Trophoblast cell (in vitro differentiated cells and primary cell): Measurements from ENCODE around the gene TENM3.

Experiments used
- DNase-seq, 2 donors: peaks; one replicate each; pipeline ENCODE4 v3.0.0-alpha.2; 2016
- H2AFZ ChIP-seq: 2 replicates; pipeline ENCODE4 v1.6.1; 2013; ENCODE audit warnings: low read length, moderate library complexity, mild to moderate bottlenecking; ENCODE audit not compliant: insufficient read depth, poor library complexity
- H2AK5ac ChIP-seq: 2 replicates; pipeline ENCODE4 v1.6.1; 2013; ENCODE audit warnings: mild to moderate bottlenecking, low read length
- H2BK120ac ChIP-seq: 2 replicates; pipeline ENCODE4 v1.6.1; 2013; ENCODE audit warnings: low read length, mild to moderate bottlenecking, moderate library complexity; ENCODE audit not compliant: insufficient read depth, poor library complexity
- H2BK12ac ChIP-seq: 2 replicates; pipeline ENCODE4 v1.6.1; 2013; ENCODE audit warnings: mild to moderate bottlenecking, low read length, moderate library complexity
- H2BK5ac ChIP-seq: 2 replicates; pipeline ENCODE4 v1.6.1; 2013; ENCODE audit warnings: low read length, low read depth, moderate library complexity, mild to moderate bottlenecking; ENCODE audit not compliant: poor library complexity
- H3K14ac ChIP-seq: 2 replicates; pipeline ENCODE4 v1.6.1; 2013; ENCODE audit warnings: mild to moderate bottlenecking, low read length
- H3K18ac ChIP-seq: 2 replicates; pipeline ENCODE4 v1.6.1; 2013; ENCODE audit warnings: mild to moderate bottlenecking, low read length
- H3K23ac ChIP-seq: 2 replicates; pipeline ENCODE4 v1.6.1; 2013; ENCODE audit warnings: low read length
- H3K27ac ChIP-seq: 2 replicates; pipeline ENCODE4 v1.5.1; 2013; ENCODE audit warnings: low read depth, mild to moderate bottlenecking, inconsistent platforms, low read length, moderate library complexity
- H3K27me3 ChIP-seq: 2 replicates; pipeline ENCODE4 v1.6.1; 2013; ENCODE audit warnings: inconsistent platforms, mild to moderate bottlenecking, low read length, moderate library complexity; ENCODE audit not compliant: insufficient read depth
- H3K36me3 ChIP-seq, 2 experiments: 1 replicate in 1 of 2; 2 replicates in 1 of 2; pipeline ENCODE4 v1.6.1; 2013; ENCODE audit warnings: low read length in 2 of 2, mild to moderate bottlenecking in 2 of 2, moderate library complexity in 1 of 2; ENCODE audit not compliant: insufficient read depth in 2 of 2, control insufficient read depth in 1 of 2
- H3K4ac ChIP-seq: 2 replicates; pipeline ENCODE4 v1.6.1; 2013; ENCODE audit warnings: low read depth, mild to moderate bottlenecking, low read length, moderate library complexity
- H3K4me1 ChIP-seq, 2 experiments: 1 replicate in 1 of 2; 2 replicates in 1 of 2; pipeline ENCODE4 v1.6.1; 2013; ENCODE audit warnings: low read length in 2 of 2, mild to moderate bottlenecking in 2 of 2, moderate library complexity in 1 of 2; ENCODE audit not compliant: insufficient read depth in 2 of 2, control insufficient read depth in 1 of 2
- H3K4me2 ChIP-seq: 2 replicates; pipeline ENCODE4 v1.6.1; 2013; ENCODE audit warnings: inconsistent platforms, mild to moderate bottlenecking, low read length, moderate library complexity
- H3K4me3 ChIP-seq: 2 replicates; pipeline ENCODE4 v1.5.1; 2013; ENCODE audit warnings: mild to moderate bottlenecking, low read depth, low read length, inconsistent platforms
- H3K79me1 ChIP-seq: one replicate; pipeline ENCODE4 v1.6.1; 2013; ENCODE audit warnings: low read length
- H3K79me2 ChIP-seq: 2 replicates; pipeline ENCODE4 v1.6.1; 2013; ENCODE audit warnings: low read length, mild to moderate bottlenecking; ENCODE audit not compliant: control insufficient read depth, insufficient read depth, poor library complexity
- H3K9ac ChIP-seq: 2 replicates; pipeline ENCODE4 v1.6.1; 2013; ENCODE audit warnings: mild to moderate bottlenecking, low read length
- H3K9me3 ChIP-seq: 2 replicates; pipeline ENCODE4 v1.6.1; 2013; ENCODE audit warnings: low read depth, mild to moderate bottlenecking, control low read depth, inconsistent platforms, low read length; ENCODE audit not compliant: insufficient read depth
- H4K12ac ChIP-seq: 2 replicates; pipeline ENCODE4 v1.6.1; 2013; ENCODE audit warnings: low read depth, mild to moderate bottlenecking, low read length, moderate library complexity
- H4K8ac ChIP-seq: 2 replicates; pipeline ENCODE4 v1.6.1; 2013; ENCODE audit warnings: low read depth, mild to moderate bottlenecking, low read length, moderate library complexity
- H4K91ac ChIP-seq: one replicate; pipeline ENCODE4 v1.6.1; 2013; ENCODE audit warnings: low read depth, mild to moderate bottlenecking, low read length, moderate library complexity
- WGBS: extraction: QIAGEN DNeasy Blood & Tissue Kit; methylation state at CpG from one replicate; pipeline ENCODE4 v1.1.7; 2013; ENCODE audit warnings: missing lambda C conversion rate; ENCODE audit not compliant: insufficient read length, insufficient coverage; ENCODE audit errors: extremely low coverage; 5-methylcytosine and 5-hydroxymethylcytosine counted together

TENM3 gene

DNA sequence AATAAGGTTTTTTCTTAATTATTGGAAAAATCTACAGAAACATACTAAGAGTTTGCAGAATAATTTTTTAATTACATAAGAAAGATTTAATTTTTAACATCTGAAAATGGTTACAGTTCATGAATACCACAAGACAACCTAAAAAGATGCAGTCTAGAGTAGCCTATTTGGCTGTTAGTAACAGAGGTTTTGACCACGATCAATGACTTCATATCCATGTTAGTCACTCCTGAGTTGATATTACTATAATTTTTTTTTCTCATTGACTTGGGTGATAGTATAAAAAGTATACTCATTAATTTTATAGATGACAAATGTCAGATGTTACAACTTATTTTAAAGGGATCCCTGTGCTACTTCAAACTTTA is 401.5 kb downstream of the TENM3 start:
- WGBS = no CpG with 5 or more reads among the region's 1 CpG
- DNase-seq = no peak
- Histone ChIP-seq H3K79me2 (no peaks in the 10 kb centered on the region), H3K4ac (no peak overlapping the region), H3K4me3 (no peak overlapping the region), H4K12ac (no peak overlapping the region), H3K9ac (no peak overlapping the region), H4K91ac (no peak overlapping the region), H3K9me3 (no peaks in the 10 kb centered on the region), H3K18ac (no peak overlapping the region), H2BK120ac (no peak overlapping the region), H3K36me3 (peaks cover 0 to 3% of the 10 kb centered on the region in 2 experiments), H3K27ac (no peak overlapping the region), H3K4me2 (no peak overlapping the region), H3K4me1 (peaks cover 0 to 4% of the 10 kb centered on the region in 2 experiments), H3K23ac (no peak overlapping the region), H3K79me1 (no peaks in the 10 kb centered on the region), H4K8ac (no peak overlapping the region), H2BK12ac (no peak overlapping the region), H3K27me3 (no peaks in the 10 kb centered on the region), H2AK5ac (no peak overlapping the region), H3K14ac (no peak overlapping the region), H2BK5ac (no peak overlapping the region), H2AFZ (no peak overlapping the region)

DNA sequence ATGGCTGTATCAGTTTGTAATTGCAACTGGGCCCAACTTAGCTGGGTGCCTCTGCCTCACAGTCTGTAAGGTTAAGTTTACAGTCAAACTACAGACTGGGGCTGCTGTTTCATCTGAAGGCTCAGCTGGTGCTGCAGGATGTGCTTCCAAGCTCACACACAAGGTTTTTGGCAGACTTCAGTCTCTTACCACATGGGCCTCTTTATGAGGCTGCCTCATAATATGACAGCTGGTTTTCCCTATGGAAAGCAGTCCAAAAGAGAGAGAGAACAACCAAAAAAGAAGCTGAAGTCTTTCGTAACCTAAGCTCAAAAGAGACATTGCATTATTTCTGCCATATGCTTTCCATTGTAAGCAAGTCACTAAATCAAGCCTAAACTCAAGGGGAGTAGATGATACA is 402.3 kb downstream of the TENM3 start:
- no CpG with 5 or more reads among the region's 1 CpG for whole genome bisulfite sequencing
- no peak overlapping the region for H3K4ac ChIP-seq
- no peak for DNase-seq

DNA sequence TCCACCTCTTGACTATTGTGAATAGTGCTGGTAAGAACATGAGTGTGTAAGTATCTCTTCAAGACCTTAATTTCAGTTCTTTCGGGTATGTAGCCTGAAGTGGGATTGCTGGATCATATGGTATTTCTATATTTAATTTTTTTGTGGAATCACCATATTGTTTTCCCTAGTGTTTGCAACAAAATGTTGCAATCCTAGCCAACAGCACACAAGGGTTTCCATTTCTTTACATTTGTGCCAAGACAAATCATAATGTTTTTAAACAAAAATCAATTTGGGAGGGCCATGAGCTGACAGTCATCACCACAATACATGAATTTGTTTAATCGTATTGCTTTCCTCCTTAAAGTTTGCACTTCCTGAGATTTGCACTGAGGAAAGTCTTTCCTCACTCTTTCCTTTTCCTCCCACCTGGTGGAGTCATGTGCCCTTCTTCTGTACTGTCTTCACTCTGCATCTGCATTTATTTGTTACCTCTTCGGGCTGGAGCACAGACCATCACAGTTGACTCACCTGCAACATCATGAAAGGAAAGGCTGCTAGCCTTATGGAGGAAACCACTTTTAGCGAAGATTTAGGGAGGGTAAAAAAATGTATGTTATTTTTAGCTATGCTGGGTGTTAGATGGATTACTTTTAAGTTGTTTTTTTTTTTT is 404.6 kb downstream of the TENM3 start:
- no peak overlapping the region for H3K9ac ChIP-seq
- H3K23ac ChIP-seq = no peak overlapping the region
- no peaks in the 10 kb centered on the region for H3K27me3 ChIP-seq
- H3K14ac ChIP-seq = no peak overlapping the region
- no peak overlapping the region for H3K18ac ChIP-seq
- DNase-seq = no peak
- no peak overlapping the region for H4K91ac ChIP-seq
- no peak overlapping the region for H3K4me3 ChIP-seq
- no peak overlapping the region for H2BK5ac ChIP-seq
- no peak overlapping the region for H3K27ac ChIP-seq
- H4K8ac ChIP-seq = no peak overlapping the region
- H2AK5ac ChIP-seq = no peak overlapping the region
- H3K79me2 ChIP-seq = no peaks in the 10 kb centered on the region
- no CpG with 5 or more reads among the region's 4 CpGs for WGBS
- no peak overlapping the region for H4K12ac ChIP-seq
- H2AFZ ChIP-seq = no peak overlapping the region
- H3K36me3 ChIP-seq = peaks cover 0 to 2% of the 10 kb centered on the region in 2 experiments
- H3K4ac ChIP-seq = no peak overlapping the region
- no peak overlapping the region for H2BK12ac ChIP-seq
- H2BK120ac ChIP-seq = no peak overlapping the region
- H3K4me1 ChIP-seq = peaks cover 0 to 4% of the 10 kb centered on the region in 2 experiments
- H3K79me1 ChIP-seq = no peaks in the 10 kb centered on the region
- no peaks in the 10 kb centered on the region for H3K9me3 ChIP-seq
- no peak overlapping the region for H3K4me2 ChIP-seq

More for the DNA sequence above, 402.3 kb downstream of the TENM3 start:
- no peak overlapping the region for H3K4me2 ChIP-seq
- H4K8ac ChIP-seq = no peak overlapping the region
- no peak overlapping the region for H3K27ac ChIP-seq
- H2BK12ac ChIP-seq = no peak overlapping the region
- no peak overlapping the region for H4K12ac ChIP-seq
- no peak overlapping the region for H3K18ac ChIP-seq
- H2AFZ ChIP-seq = no peak overlapping the region
- H3K79me1 ChIP-seq = no peaks in the 10 kb centered on the region
- H3K23ac ChIP-seq = no peak overlapping the region
- no peak overlapping the region for H3K14ac ChIP-seq
- no peak overlapping the region for H2AK5ac ChIP-seq
- H3K4me1 ChIP-seq = peaks cover 0 to 4% of the 10 kb centered on the region in 2 experiments
- H3K79me2 ChIP-seq = no peaks in the 10 kb centered on the region
- H3K27me3 ChIP-seq = no peaks in the 10 kb centered on the region
- H3K9ac ChIP-seq = no peak overlapping the region
- no peak overlapping the region for H3K4me3 ChIP-seq
- no peak overlapping the region for H4K91ac ChIP-seq
- H3K9me3 ChIP-seq = no peaks in the 10 kb centered on the region
- no peak overlapping the region for H2BK5ac ChIP-seq
- peaks cover 0 to 3% of the 10 kb centered on the region in 2 experiments for H3K36me3 ChIP-seq
- no peak overlapping the region for H2BK120ac ChIP-seq

DNA sequence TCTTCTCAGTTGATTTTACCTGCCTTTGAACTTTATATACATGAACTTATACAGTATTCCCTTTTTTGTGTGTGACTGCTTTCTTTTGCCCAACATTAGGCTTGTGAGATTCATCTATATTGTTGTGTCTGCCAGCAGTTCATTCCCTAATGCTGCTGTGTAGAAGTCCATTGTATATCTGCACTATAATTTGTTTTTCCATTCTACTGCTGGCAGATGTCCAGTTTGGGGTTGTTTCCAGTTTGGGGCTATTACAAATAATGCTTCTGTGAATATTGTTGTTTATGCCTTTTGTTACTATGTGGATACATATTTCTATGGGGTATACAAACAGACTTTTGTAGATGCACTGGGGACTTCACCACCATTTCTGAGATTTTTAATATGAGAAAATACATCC is 405.6 kb downstream of the TENM3 start:
- Histone ChIP-seq H3K4me1 (peaks cover 0 to 4% of the 10 kb centered on the region in 2 experiments), H3K23ac (no peak overlapping the region), H2AK5ac (no peak overlapping the region), H3K4me2 (no peak overlapping the region), H3K79me1 (no peaks in the 10 kb centered on the region), H2BK12ac (no peak overlapping the region), H2AFZ (no peak overlapping the region), H3K14ac (no peak overlapping the region), H2BK120ac (no peak overlapping the region), H4K12ac (no peak overlapping the region), H3K79me2 (no peaks in the 10 kb centered on the region), H3K18ac (no peak overlapping the region), H3K27me3 (no peaks in the 10 kb centered on the region), H3K4ac (no peak overlapping the region), H4K91ac (no peak overlapping the region), H2BK5ac (no peak overlapping the region), H3K9ac (no peak overlapping the region), H4K8ac (no peak overlapping the region), H3K27ac (no peak overlapping the region), H3K9me3 (no peaks in the 10 kb centered on the region), H3K36me3 (peaks cover 2% of the 10 kb centered on the region in 2 experiments), H3K4me3 (no peak overlapping the region)
- DNase-seq = no peak
